Measurements from ENCODE around the gene TAF4.

TAF4 gene

GRCh38 chr20:61986762-61987321, 78.8 kb downstream of the TAF4 start:
- H3K36me3 ChIP-seq (ENCODE audit: control insufficient read depth in 2 of 2, insufficient read depth in 1 of 2, low read length in 2 of 2), result peaks cover 5 to 59% of the 10 kb centered on the region in 2 experiments; a peak in 2 of 3 replicates
- ChIA-PET POLR2A (no interaction called here), CTCF (interaction anchor here (0.9 to 1.9 kb wide), 2 partner anchors 24 to 396 kb away, joined by 3 to 7 read pairs; no protein-coding TSS in a partner anchor)

GRCh38 chr20:61985096-61985495, 80.6 kb downstream of the TAF4 start:
- Histone ChIP-seq H3K4me3 (ENCODE audit: low read depth, low read length) (no peak overlapping the region), H3K27ac (ENCODE audit: extremely low read depth, low read depth, low read length) (no peak overlapping the region), H3K36me3 (ENCODE audit: control insufficient read depth in 2 of 2, insufficient read depth in 1 of 2, low read length in 2 of 2) (peaks cover 0 to 55% of the 10 kb centered on the region in 2 experiments; a peak in 1 of 3 replicates), H3K4me1 (ENCODE audit: control insufficient read depth, insufficient read depth, low read length) (no peaks in the 10 kb centered on the region), H3K9me3 (ENCODE audit: control insufficient read depth, insufficient read depth, low read depth, low read length) (no peaks in the 10 kb centered on the region)
- POLR2A ChIA-PET, result interaction anchor here (0.6 kb wide), 1 partner anchor 32 kb away, joined by 3 read pairs; no protein-coding TSS in a partner anchor
- no peak for TF ChIP-seq ZNF266 (tag by site-specific recombination; IDR thresholded peaks at IDR 0.05; ENCODE audit: low read depth)
- TF ChIP-seq ZNF433 (tag by site-specific recombination; IDR thresholded peaks at IDR 0.05; ENCODE audit: low read depth), result no peak
- TF ChIP-seq ZNF701 (tag by site-specific recombination; IDR thresholded peaks at IDR 0.05), result no peak
- no peak for TF ChIP-seq AEBP2 (tag by site-specific recombination; IDR thresholded peaks at IDR 0.05; ENCODE audit: borderline replicate concordance)
- TF ChIP-seq KLF9 (tag by site-specific recombination; IDR thresholded peaks at IDR 0.05; ENCODE audit: low read depth), result no peak
- TF ChIP-seq ZFP3 (tag by site-specific recombination; IDR thresholded peaks at IDR 0.05; ENCODE audit: low read depth), result no peak
- no peak for TF ChIP-seq PRDM10 (tag by site-specific recombination; IDR thresholded peaks at IDR 0.05)
- no peak for TF ChIP-seq MYNN (tag by site-specific recombination; IDR thresholded peaks at IDR 0.05; ENCODE audit: borderline replicate concordance)
- no peak for TF ChIP-seq PRDM1 (tag by site-specific recombination; IDR thresholded peaks at IDR 0.05)
- TF ChIP-seq EGR2 (tag by site-specific recombination; IDR thresholded peaks at IDR 0.05; ENCODE audit: low read depth), result no peak
- TF ChIP-seq BCL11A (tag by site-specific recombination; IDR thresholded peaks at IDR 0.05; ENCODE audit: low read depth), result no peak
- no peak for TF ChIP-seq ZNF184 (tag by site-specific recombination; IDR thresholded peaks at IDR 0.05)
- TF ChIP-seq ZNF394 (tag by site-specific recombination; IDR thresholded peaks at IDR 0.05; ENCODE audit: borderline replicate concordance), result no peak
- TF ChIP-seq ZNF621 (tag by site-specific recombination; IDR thresholded peaks at IDR 0.05), result no peak
- no peak for TF ChIP-seq PRDM2 (tag by site-specific recombination; IDR thresholded peaks at IDR 0.05; ENCODE audit: borderline replicate concordance)
- TF ChIP-seq ZNF155 (tag by site-specific recombination; IDR thresholded peaks at IDR 0.05), result no peak
- TF ChIP-seq ZBTB44 (tag by site-specific recombination; IDR thresholded peaks at IDR 0.05), result no peak
- CTCF ChIA-PET, result no interaction called here

More at GRCh38 chr20:61986762-61987321, 78.8 kb downstream of the TAF4 start:
- H3K4me1 ChIP-seq (ENCODE audit: control insufficient read depth, insufficient read depth, low read length), result no peaks in the 10 kb centered on the region
- TF ChIP-seq ZNF423 (tag by site-specific recombination; IDR thresholded peaks at IDR 0.05) (no peak), ZNF560 (tag by site-specific recombination; IDR thresholded peaks at IDR 0.05; ENCODE audit: borderline replicate concordance) (no peak), ZNF501 (tag by site-specific recombination; IDR thresholded peaks at IDR 0.05) (no peak), ZNF114 (tag by site-specific recombination; IDR thresholded peaks at IDR 0.05) (no peak)
- H3K27ac ChIP-seq (ENCODE audit: extremely low read depth, low read depth, low read length), result no peak overlapping the region
- no peak overlapping the region for H3K4me3 ChIP-seq (ENCODE audit: low read depth, low read length)
- no peaks in the 10 kb centered on the region for H3K9me3 ChIP-seq (ENCODE audit: control insufficient read depth, insufficient read depth, low read depth, low read length)

Measured in HEK293 (cell line).